GM18867 (cell line): ENCODE results near the gene PRG3.

Source experiments
- ATAC-seq: cut with Tn5 transposase; IDR thresholded peaks from one replicate; pipeline ENCODE4 v1.9.1; 2021; ENCODE audit warnings: mild to moderate bottlenecking, moderate library complexity; ENCODE audit not compliant: unreplicated experiment

Gene PRG3

DNA sequence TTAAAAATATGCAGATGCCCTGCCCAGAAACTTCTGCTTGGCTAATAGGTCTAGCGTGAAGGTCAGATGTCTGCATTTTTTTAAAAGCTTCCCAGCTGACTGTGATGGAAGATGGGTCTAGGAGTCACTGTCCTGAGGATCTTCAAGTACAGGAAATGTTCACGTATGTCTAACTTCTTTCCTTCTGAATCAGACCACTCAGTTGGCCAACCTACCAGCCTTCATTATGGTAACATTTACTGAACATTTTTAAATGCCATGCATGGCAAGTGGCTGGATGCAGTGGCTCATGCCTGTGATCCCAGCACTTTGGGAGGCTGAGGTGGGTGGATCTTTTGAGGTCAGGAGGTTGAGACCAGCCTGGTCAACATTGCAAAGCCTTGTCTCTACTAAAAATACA is 10.6 kb upstream of the PRG3 start:
- no peak for ATAC-seq

DNA sequence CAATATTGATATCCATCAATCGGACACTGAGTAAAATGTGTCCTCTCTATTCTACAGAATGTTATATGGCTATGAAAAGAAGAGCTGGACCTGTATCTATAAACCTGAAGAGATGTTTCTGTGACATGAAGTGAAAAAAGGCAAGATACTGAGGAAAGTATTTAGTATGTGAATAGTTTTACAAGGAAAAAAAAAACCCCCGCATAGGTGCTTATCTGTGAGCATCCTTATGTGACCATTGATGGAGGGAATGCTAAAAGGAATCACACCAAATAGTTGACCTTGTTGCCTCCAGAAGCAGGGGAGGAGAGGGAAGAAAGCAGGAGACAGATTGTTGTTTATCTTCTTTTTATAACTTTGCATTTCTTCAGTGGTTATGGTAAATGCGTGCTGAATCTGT is 10.2 kb upstream of the PRG3 start:
- no peak for ATAC-seq

DNA sequence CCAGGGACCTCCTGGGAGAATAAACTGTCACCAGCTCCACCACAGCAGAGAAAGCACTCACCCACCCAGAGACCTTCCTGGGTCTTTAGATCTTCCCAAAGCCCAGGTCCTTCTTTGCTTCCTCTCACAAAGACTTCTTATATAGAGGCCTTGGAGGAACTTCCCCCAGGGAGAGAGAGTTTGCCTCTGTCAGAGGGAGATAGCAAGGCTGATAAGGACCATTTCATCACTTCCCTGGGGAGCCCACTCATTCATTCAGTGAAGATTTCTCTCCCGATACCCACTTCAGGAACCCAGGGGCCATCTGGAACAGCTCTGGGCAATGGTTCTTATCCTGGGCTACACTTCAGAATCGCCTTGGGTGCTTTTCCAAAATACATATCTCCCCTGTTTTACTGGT is 9.6 kb upstream of the PRG3 start, which contains the start of gene PRG2:
PRG2 (minus strand) TSS at position 116 of the 400 bp plus-strand sequence. CDS start 706 bp downstream, outside the sequence.
- ATAC-seq, result no peak

DNA sequence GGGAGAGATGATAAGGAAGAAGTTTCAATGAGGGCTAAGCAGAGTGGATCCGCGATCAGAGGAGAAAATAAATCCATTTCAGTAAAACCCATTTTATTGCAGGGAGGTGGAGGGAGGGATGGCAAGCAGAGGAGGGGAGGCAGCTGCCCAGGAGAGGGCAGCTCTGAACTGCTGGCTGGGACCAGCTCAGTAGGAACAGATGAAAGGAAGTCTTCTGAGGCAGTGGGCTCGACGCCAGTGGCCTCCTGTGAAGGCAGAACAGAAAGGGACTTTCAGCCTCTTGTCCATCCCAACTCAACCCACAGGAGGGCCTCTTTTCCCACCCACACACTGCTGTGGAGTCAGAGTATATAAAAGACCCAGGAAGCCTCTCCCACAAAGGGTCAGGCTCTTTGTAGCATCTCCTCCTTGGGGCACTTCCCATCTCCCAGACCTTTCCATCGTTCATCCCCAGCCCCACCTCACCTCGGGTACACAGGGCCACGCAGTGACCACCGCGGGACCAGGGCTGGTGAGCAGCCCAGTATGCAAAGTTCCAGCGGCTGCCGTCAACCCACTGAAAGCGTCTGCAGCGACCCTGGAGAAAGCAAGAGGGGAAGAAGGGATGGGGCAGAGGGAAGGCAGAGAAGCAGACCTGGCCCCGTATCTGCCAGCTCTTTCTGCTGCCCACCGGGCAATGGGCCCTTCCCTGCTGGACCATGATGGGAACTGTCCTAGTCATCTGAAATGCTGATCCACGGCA is 6.5 kb upstream of the PRG3 start:
- no peak for ATAC-seq

DNA sequence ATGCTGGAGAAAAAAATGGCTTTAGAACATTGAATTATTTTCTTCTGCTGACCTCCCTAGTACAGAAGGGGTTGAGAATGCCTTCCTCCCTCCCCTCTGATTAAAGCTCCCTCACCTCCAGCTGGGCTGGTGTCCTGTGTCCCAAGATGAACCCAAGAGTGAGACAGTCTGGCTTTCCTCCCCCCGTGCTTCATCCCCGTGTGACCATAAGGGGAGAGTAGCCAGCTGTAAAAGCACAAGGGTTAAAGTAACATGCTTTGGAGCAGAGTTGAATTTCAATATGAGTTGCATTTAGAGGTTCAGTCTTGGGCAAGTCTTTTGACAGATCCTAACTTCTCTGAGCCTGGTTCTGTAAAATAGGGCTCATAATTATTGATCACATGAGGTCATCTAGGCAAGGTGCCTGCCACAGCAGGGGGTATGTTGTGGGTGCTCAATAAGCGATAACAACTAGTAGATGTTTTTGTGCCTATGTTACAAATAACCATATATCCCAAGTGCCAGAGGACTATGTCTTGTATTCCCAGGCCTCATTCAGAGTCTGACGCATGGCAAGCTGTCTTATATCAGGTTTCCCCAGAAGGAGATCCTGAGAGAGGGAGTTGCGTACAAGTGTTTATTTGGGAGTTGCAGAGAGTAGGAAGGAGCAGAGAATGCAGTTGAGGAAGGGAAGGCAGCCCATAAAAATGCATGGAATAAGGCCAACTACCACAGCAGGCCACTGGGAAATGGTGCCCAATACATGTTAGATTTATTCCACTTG is 5.4 kb upstream of the PRG3 start:
- no peak for ATAC-seq

DNA sequence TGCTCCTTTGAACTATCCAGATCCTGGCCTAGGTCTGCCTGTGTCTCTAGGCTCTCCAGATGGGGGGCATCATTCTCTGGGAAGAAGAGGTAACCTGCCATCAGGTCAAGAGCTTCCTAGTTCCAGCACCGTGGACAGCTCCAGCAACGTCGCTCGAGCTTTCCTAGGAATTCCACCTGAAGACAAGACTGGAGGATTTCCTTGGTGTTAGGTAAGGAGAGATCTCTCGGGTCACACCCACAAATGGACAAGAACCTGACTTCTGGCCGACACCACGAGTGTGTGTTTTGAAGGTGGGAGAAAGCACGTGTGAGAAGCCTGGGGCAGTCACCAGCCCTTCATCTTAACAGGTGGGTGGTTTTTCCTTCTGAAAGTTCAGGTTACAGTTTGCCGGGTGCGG is 1.2 kb downstream of the PRG3 start:
- ATAC-seq, result no peak

GRCh38 chr11:57378186-57378585 is 2.8 kb downstream of the PRG3 start:
- ATAC-seq, result no peak

DNA sequence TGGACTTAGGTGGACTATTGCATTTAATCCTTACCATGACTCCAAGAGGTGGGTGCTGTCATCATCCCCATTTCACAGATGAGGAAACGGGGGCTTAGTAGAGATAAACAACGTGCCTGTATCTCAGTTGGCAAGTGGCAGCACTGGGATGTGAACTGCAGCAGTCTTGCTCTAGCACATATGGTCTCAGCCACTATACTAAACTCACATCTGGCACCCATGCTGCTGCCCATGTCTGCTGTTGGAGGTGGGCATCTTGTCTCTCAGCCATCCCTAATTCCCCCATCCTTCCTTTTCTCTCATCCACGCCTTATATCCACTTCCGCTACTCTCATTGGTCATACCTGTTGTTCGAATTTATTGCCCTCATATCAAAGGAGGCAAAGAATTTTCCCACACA is 3.8 kb downstream of the PRG3 start:
- ATAC-seq, result no peak

GRCh38 chr11:57376095-57377090 is 4.6 kb downstream of the PRG3 start:
- no peak for ATAC-seq

GRCh38 chr11:57375490-57375889 is 5.5 kb downstream of the PRG3 start:
- no peak for ATAC-seq

- ATAC-seq, result no peak
Observed at GRCh38 chr11:57374966-57375365, 6.0 kb downstream of the PRG3 start.

GRCh38 chr11:57373146-57373545 is 7.8 kb downstream of the PRG3 start:
- ATAC-seq, result no peak

DNA sequence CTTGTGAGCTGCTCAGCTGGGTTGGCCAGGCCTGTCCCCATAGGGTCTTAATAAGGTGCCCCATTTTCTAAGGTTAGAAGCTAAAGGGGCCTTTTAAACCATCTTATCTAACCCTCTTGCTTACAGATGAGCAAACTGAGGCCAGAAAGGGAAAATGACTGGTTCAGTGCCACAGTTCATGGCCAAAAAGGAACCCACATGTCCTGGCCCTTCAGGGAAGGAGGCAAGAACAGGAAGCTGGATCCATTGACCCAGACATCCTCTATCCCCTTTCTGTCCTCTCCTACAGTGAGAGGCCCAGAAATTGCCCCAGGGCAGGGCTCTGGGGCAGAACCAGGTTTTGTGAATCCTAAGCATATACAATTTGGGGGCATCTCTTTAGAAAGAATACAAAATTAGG is 10.0 kb downstream of the PRG3 start:
- no peak for ATAC-seq

- ATAC-seq, result no peak
Observed at GRCh38 chr11:57370251-57370650, 10.7 kb downstream of the PRG3 start.

DNA sequence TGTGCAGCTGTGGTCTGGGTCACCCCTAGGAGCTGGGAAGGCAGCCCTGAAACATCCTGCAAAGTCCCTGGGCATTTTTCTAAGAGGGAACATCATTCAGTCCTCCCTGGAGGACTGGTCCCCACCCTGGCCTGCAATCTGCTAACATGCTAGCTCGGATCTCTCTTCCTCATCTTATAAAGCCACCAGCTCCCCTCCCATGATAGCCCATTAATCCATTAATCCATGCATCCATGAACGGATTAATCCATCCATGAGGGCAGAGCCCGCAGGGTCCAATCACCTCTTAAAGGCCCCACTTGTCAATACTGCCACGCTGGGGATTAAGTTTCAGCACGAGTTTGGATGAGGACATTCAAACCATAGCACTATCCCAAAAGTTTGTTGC is 12.1 kb downstream of the PRG3 start:
- ATAC-seq, result no peak

GRCh38 chr11:57368106-57368844 is 12.7 kb downstream of the PRG3 start:
- no peak for ATAC-seq

DNA sequence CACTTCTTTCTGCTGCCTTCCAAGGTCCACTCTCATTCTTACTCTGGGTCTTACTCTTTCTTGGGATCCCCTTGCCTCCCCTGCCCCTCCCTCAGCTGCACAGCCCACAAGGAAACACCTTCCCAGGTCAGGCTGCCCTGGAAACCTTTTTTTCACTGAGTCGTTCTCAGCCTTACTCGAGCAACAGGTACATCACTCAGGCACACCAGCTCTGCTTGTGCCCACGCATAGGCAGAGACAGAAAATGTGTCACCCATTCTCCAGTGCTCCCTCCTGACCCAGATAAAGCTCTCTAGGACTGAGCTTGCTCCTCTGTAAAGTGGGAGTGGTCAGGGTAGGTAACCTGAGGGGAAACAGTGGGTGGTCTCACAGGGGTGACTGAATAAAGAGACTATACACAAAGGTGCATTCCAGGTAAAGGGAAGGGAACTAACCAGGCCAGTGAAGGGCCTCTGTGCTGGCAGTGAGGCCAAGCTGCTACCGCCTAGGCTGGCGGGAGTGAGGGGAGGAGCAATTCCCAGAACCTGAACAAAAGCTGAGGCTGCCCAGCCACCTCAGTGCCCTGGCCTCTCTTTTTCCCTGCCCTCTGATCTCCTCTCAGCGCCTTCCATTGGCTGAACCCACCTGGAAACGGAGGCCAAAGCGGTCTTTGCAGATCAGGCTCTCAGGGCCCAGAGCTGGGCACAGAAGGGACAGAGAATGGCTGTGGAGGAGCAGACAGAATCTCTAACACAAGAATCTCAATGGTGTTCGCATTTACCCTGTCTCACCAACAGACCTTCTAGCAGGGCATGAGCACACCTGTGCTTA is 15.9 kb downstream of the PRG3 start:
- ATAC-seq, result no peak

DNA sequence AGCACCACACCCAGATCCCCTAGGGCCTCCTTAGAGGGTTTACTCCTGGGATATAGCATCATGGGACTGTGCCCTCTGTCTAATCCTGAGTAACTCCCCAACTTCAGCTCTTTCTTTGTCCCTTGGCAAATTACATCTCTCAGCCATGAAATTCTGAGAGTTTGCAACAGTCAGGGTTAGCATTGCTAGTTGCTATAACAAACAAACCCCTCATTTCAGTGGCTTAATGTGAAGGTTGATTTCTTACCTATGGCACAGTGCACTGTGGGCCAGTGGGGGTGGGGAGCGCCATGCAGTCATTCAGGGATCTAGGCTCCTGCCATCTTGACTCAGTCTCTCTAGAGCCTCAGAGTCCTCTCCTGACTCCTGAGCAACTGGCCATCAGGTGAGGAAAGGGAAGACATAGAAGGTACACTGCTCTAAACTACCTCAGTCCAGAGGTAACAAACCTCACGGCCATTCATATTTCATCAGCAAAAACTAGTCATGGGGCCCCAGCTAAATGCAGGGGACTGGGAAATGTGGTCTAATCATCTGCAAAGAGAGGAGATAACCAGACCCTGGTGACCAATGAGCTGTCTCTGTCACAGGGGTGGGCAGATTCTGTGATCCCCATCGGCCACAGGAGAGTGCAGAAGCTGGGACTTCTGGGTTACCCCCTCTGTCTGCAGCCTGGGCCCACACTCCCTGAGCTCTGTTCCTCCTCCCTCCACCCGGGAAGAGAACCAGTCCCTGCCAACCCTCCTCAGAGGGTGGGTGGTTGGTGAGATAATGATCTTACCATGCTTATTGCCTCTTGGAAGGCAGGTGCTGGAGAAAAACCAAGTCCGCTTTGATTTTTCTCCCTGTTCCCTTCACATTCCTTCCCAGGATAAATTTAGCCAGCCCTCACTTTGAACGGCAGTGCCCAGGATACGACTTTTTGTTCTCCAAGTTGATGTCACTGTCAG is 17.5 kb downstream of the PRG3 start:
- no peak for ATAC-seq

DNA sequence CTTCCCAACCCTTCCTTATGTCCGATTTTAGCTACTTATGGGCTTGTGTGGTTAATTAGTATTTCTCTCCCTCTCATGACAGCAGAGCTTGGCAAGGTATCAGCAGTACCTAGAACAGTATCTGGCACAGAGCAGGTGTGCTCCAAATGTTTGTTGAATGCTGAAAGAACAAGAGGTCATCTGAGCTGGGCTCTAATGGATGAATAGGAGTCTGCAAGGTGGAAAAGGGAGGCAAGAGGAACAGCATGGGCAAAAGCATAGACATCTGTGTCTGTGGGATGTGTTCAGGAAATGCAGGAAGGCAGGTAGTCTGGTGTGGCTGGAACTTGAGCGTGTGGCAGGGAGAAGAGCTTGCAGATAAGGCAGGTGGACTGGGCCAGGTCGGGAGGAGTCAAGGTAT is 19.0 kb downstream of the PRG3 start:
- ATAC-seq, result no peak
